NCI-H1048 (cell line): Measurements from ENCODE around the gene BRD9.
"Not testable (repeated sequence)": the region's sequence is repeated elsewhere in the genome, so short reads cannot be mapped to it uniquely, and the experiment has no call there.

Experiments used
- DNase-seq: peaks from one replicate; lab custom pipeline; 2025; lab: John Stamatoyannopoulos, UW

The BRD9 gene

DNA sequence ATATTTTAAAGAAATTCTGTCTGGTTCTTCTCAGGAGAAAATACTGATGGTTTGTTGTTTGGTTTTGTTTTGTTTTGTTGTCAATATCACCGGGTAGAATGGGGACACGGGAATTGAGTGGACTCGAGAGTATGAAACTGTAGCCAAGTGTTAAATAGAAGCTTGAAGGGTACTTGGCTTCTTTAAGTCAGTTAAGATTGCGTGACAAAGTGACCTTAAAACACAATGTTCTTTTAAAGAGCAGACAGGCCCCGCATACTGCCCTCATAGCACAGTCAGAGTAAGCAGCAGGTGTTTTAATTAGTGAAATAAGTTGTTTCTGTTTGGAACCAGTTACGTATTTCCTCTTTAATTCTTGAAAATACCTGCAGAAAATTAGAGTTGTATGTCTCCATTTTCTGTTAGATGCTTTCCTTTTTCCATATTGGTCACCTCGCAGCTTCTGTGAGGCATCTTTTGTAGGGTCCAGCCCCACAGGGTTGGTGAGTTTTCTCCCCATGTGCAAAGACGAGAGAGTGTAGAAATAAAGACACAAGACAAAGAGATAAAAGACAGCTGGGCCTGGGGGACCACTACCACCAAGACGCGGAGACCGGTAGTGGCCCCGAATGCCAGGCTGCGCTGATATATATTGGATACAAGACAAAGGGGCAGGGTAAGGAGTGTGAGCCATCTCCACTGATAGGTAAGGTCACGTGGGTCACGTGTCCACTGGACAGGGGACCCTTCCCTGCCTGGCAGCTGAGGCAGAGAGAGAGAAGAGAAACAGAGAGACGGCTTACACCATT, 9.7 kb upstream of the BRD9 start:
- no peak for DNase-seq

DNA sequence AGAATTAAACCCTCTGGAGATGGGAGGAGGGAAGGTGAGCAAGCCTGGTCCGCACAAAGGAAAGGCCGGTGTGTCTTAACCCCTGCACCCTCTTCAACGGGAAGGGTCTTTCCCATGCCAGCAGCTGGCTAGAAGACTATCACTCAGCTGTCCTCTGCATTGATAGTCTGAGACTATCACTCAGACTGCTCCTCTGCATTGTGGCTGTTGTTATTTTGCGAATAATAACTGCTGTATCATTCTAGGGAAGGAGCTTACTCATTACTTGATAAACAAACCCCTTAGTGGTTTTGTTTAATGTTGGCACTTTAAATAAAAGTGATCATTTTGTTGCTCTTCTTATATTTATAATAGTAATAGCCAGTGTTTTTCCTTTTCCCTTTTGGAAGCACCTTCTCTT, 8.2 kb upstream of the BRD9 start:
- no peak for DNase-seq

DNA sequence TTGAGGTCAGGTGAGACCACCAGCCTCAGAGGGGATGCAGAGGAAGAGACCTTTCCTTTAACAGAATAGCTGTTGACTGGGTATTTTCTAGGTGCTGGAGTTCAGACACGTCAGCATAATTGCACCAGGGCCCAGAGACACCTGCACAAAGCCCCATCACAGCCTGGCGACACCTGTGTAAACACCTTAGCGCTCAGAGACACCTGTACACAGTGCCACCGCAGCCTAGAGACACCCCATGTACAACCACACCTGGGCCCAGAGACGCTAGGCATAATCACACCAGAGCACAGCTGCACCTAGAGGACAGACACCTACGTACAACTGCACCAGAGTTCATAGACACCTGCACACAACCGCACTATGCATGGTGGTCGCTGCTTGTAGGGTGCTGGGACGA, 1.1 kb upstream of the BRD9 start:
- DNase-seq = no peak

DNA sequence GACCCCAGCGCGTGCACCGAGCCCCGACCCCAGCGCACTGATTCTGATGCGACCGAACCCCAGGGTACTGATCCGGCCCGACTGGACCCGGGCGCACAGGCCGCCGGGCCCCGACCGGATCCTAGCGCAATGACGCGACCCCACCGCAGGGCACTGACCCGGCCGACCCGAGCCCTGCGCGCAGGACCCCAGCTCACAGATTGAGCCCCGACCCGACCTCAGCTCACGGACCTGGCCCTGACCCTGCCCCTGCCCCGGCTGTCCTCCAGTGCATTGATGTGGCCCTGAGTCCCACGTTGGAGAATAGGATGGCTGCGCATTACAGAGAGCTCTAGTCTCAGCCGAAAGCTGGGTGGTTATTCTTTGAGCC, 521 bp upstream of the BRD9 start:
- DNase-seq = no peak

DNA sequence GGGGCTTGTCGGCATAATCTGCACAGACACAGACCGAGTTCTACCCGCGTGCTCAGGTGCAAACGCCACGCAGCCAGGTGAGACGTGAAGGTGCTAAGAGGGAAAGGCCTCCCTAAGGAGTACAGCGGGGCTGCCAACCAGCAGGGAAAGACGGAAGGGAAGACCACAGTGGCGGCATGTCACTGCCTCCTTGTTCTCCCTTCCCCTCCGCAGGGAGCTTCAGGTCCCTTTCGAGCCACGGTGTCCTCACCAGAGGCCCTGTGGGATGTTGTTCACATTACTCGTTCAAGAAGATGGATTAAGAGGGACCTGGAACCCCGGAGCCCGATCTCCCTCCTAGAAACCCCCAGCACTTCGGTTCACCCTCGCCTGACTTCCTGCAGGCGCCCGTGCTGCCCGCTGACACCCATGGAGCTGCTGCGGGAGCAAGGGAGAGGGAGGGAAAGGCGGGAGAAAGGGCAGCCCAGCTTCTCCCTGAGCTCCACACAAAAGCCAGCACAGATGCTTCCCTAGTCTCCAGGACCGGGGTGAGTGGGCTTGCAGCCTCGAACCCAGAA, 686 bp downstream of the BRD9 start:
- DNase-seq = no peak

DNA sequence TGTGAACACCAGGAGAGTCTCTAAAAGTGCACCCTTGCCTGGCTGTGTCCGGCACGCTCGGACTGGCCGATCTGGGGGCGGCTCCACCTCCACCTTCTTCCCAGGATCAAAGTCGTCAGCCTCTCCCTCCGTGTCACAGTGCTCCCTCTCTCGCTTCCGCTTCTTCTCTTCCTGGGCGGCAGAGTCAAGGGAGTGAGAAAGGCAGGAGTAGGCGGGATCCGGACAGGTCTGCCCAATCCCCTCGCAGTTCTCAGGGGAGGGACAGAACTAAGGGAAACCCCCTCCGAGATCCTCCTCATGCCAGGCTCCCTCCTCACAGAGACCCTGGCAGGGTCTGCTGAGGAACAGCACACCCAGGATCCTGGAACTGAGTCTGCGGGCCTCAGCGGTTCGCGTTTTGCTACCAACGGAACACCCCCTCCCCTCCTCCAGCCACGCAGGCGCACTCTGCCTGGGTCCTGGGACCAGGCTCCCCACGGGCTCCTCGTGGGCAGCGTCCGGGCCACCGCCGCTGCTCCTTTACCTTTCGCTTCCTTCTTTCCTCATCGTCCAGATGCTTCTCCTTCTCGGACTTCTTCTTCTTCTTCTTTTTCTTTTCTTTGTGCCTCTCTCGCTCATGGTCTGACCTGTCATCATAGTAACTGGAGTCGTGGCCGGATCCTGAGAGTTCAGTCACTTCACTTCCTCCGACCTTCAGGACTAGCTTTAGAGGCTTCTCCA, 1.3 kb downstream of the BRD9 start:
- DNase-seq = peak; percentile 75

DNA sequence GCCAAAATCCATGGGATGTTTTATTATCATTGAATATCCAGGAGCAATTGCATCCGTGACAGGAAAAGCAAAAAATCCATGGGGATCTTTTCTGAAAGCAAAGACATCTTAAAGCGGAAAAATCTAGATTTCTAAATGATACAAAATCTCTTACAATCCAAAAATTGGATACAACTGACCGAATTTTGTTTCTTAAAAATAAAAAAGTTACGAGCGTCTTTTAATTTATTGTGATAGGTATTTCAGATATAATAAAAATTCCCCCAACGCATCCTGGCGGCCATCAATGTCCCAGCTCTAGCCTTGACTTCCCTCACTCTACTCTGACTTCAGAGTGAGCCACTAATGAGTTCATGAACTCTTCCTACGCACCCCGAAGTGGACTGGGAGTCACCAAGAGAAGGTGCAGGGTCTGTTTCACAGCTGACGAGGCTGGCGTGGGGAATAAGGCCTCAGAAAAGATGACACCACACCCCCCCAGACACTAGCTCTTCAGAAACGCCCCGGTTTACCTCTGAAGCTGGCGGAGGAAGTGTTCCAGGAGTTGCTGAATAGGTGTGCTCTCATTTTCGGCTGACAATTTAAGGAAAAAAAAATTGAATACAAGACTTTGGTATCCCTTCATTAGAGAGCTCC, 3.4 kb downstream of the BRD9 start:
- DNase-seq = no peak

DNA sequence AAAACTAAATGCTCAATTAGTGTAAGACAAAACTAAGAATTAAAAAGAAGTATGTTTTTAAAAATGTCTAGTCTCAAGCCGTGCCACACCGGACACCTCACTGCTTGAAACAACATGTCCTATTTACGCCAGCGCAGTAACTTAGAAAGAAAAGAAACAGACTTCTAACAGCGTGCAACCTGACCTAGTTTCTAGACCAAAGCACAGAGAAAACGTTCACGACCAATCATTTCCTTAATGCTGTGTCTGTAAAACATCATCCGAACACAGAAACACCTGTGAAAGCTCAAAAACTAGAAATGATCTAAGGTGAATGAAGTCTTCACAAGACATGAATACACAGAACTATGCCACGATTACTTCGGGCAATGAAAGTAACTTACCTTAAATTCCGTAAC, 4.0 kb downstream of the BRD9 start:
- no peak for DNase-seq

DNA sequence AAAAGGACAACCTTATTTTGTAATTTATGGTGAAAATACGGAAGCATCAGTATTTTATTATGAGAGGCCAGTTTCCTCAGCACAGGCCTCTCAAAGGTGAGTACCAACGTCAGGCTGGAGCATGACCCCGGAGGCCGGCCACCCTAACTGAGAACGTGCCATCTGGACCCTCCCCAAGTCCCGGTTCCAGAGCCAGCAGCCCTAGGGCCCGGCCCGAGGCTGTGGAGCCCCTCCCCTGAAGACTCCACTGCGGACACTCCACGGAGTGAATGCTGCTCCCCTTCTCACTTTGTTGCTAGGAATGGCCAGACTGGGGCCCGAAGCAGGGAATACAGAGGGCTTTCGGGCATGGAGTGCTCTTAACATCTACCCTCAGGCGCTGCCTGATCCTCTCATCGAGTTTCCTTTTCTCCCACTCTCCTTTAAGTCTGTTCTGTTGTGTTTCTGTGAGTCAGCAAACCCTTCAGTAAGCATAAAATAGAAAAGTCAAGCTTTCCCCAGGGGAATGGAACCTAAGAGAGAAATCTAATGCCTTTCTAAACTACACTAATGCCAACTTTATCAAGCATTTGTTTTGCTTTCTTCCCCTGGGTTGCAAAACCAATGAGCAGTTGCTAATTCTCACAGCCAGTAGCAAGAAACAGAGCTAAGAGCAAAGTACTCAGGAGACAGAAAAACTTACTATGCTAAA, 4.5 kb downstream of the BRD9 start:
- DNase-seq = no peak

DNA sequence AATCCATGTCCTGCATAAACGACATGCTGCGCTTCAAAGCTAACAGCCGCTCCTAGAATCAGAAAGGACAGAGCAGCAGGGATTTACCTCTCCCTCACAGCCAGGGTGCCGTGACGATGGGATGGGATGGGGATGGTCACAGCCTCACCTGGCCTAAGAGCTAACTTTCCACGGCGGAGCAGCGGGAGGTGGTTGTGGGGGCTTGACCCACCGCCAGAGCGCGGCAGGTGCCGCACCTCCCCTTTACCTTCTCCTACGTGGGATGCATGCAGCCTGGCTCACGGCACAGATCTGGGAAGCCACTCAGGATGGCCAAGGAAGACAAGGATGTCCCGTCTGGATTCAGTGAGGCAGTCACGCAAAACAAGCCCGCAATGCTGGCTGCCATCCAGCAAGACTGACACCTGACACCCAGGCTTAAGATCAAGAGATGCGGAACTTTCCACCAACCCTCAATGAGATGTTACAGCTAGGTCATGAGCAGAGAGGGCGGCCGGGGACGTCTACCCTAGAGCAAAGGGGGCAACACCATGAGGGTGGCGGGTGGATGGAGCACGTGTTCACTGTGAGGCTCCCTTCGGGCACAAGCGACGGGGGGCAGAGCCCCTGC, 5.8 kb downstream of the BRD9 start:
- no peak for DNase-seq

DNA sequence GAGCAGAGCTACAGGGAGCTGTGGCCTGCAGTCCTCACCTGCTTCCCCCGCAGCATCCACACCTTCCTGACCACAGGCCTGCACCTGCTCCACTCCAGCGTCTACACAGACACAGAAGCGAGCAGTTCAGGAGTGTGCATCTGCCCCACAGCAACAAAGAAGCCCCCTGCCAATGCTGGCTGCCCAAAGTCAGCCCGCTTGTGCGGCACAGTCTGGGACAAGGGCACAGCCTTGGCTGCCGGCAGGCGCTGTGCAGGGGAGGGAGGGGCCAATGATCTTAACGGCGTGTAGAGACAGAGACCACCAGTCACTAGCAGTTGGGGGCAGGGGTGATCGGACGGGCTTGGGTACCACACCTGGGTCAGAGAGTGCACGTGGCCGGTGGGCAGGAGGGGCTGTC, 6.6 kb downstream of the BRD9 start:
- DNase-seq = no peak

DNA sequence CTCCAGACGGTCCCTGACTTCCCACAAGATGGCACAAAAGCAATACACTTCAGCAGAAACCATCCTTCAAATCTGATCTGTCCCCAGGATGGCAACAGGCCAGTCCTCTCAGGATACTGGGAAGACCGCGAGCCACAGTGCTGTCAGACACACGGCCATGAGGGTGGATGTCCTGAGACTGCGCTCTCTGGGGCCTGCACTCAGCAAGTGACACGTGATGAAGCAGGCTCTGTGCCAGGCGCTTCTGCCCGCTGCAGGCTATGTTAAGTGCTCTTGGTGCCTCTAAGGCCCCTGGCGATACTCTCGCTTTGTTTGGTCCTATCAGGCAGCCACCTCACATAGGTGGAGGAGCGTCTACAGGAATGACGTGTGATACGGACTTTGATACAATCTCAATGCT, 7.1 kb downstream of the BRD9 start:
- DNase-seq = no peak

DNA sequence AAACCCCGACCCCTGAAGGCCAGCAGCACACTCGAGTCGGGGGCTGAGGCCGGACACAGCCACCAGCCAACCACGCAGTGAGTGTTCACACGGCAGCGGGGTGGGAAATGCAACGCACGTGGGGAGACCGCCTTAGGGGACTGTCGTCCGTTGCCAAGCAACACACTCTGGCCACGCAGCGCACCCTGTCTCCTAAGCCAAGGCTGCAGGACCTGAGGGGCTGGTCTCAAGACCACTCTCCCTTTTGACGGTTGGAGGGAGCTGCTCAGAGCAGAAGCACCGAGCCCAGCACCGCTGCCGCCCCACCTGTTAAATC, 7.5 kb downstream of the BRD9 start:
- DNase-seq = no peak

DNA sequence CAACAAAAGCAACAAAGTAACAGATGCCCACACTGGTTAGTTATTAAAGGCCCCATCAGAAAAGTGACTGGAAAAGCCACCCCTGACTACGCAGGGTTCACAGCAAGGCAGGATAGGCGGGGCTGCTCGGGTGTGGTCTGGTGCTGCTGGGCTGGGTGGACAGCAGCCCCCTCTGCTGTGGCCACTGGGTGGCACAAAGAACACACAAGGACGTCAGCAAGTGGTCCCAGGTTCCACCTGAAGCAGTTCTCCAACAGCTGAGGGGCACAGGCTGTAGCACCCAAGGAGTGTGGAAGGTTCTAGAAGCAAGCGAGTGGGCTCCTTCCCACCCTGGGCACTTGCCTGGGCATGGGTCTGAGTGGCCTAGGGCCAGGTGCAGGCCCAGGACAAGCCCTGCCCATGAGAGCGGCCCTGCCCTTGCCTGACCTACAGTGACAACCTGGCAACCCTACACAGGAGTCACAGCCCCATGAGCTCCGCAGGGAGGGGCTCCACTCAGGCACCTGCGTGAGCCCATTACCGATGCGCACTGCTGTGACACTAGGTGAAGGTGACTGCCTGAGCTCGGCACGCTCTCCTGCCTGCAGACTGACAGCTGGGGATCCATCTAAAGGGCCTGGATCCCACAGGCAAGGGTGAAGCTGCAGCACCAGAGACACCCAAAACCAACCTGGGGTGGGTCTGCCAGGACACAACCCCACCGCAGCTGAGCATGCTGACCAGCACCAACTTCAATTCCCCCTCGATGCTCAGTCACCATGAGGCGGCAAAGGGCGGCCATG, 8.1 kb downstream of the BRD9 start:
- no peak for DNase-seq

DNA sequence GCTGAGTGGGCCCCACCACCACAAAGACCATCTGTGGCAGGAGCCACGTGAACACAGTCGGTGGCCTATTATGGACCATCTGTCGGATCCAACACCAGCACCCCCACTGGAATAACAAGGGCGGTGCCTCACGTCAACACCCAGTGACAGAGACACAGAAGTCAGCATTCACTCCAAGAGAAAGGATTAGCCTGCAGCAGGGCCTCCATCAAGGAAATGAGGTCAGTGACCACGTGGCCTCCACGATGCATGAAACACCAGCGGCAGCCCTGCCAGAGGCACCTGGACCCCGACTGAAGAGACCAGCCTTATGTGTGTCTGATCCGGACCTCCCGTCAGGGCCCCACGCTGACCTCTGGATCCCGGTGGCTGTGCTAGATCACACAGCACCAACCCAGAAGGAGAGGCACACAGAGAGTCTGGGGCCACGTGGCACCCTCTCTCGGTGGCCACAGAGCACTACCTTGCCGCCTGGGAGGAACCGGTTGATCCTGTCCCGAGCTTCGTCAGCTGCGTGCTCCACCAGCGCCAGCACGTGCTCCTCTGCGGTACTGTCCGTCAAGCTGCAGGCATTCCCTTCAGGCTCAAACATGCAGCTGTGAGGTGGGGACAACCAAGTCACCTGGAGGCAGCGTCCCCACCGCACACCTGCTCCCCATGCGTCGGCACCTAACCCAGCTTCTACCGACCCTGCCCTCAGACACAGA, 9.0 kb downstream of the BRD9 start:
- DNase-seq = no peak

DNA sequence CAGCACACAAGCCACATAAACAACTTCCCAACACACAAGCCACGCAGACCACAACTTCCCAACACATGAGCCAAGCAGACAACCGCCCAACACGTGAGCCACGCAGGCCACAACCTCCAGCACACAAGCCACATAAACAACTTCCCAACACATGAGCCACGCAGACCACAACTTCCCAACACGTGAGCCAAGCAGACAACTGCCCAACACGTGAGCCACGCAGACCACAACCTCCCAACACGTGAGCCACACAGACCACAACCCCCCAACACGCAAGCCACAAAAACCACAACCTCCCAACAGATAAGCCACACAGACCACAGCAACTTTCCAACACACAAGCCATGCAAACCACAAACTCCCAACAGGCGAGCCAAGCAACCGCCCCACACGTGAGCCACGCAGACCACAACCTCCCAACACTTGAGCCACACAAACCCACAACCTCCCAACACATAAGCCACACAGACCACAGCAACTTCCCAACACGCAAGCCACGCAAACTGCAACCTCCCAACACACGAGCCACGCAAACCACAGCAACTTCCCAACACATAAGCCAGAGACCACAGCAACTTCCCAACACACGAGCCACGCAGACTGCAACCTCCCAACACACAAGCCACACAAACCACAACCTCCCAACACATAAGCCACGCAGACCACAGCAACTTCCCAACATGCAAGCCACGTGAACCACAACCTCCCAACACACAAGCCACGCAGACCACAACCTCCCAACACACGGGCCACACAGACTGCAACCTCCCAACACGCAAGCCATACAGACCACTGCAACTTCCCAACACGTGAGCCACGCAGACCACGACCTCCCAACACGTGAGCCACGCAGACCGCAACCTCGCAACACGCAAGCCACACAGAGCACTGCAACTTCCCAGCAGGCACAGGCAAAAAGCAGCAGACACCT, 10.1 kb downstream of the BRD9 start:
- DNase-seq = no peak

DNA sequence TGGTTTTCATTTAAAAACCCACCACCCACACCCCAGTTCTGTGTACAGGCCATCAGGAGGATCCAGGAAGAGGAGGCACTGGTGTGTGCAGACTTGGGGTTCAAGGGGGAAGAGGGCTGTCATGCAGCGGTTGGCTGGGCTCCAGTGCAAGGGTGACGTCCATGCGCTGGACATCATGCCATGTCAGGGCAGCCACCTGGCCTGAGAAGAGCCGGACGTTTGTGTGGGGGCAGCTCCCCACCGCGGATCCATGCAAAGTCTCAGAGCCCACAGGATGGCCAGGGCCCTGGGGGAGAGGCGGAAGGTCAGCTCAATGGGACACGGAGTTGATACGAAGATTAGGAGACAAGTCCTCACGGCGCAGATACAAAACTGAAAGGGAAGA, 11.1 kb downstream of the BRD9 start:
- no peak for DNase-seq

DNA sequence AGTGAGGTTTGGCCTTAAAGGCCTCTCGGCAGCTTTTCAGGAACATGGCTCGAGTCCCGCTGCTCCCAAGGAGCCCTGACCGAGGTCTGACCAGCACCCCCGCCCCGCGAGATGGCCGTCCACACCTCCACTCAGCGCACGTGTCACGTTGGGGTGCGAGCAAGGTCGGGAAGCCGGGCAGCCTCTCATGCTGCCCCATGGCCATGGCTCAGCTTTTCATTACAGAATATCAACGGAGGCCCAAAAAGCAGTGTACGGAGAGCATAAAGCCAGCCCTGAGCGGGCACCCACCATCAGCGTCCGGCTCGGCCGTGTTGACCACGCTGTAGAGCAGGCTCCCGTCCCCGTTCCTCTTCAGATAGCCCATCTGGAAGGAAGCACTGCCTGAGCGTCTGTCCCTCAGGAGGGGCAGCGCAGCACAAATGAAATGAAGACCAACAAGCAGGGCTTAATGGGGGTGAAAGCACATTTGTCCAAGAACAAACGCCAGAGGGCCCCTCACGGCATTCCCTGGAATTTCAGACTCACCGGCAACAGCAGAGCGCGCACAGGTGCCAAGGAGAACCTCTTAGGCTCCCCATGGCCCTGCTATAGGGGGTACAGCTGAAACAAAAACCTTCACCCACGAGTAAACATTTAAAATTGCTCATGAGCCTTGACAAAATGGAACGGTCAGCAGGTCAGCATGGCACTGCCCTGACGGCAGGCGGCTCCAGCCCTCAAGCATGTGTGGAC, 11.6 kb downstream of the BRD9 start:
- DNase-seq = no peak

DNA sequence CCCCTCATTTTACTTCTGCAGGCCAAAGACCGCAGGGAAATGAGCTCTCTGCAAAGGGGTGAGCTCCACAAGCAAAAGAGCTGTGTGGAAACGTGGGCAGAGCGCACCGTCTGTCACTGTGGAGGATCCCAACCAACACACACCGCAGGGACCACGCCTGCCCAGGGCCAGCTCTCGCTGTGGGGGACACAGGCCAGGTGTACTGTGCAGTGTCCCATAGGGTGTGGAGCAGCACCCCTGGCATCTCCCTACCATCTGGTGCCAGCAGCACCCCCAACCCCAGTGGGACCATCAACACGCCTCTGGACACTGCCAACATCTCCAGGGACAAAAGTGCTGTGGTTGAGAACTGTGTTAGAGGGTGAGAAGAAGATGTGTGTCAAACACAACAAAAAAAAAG, 13.9 kb downstream of the BRD9 start:
- DNase-seq = not testable (repeated sequence)
